K562 (cell line): ENCODE data around the gene CCR9. TPM values are rescaled to one million over a fixed set of nuclear protein-coding genes. Genes with fewer than 3 reads are reported as not detected.

Experiments
- BCL6 ChIP-seq: fragments of 250-450 bp; sonication (Bioruptor Pico); IDR thresholded peaks from 2 replicates; pipeline ENCODE4 v1.4.0; 2020
- DNMT1 ChIP-seq: fragments of 450-650 bp; IDR thresholded peaks from 2 replicates; pipeline ENCODE4 v1.6.1; 2016; ENCODE audit warnings: antibody characterized with exemption, mild to moderate bottlenecking
- E2F3 ChIP-seq: fragments of 250-450 bp; sonication (Bioruptor Pico); IDR thresholded peaks from 2 replicates; pipeline ENCODE4 v1.4.0; 2020; ENCODE audit warnings: mild to moderate bottlenecking
- EGR1 ChIP-seq: fragments of 450-650 bp; conservative IDR thresholded peaks from 2 replicates; pipeline ENCODE4 v1.6.1; 2017; ENCODE audit warnings: mild to moderate bottlenecking
- ILK ChIP-seq: fragments of 450-650 bp; IDR thresholded peaks from 2 replicates; pipeline ENCODE4 v1.6.1; 2016; ENCODE audit warnings: missing genetic modification characterization, low read depth, mild to moderate bottlenecking, missing compliant biosample characterization, moderate library complexity, borderline replicate concordance
- LEF1 ChIP-seq: fragments of 450-650 bp; IDR thresholded peaks from 2 replicates; pipeline ENCODE4 v1.6.1; 2016; ENCODE audit warnings: mild to moderate bottlenecking
- MAFF ChIP-seq: IDR thresholded peaks from 2 replicates; pipeline ENCODE4 v1.6.1; 2012; ENCODE audit warnings: low read length, improper control_type of control experiment
- MECOM ChIP-seq: fragments of 250-450 bp; sonication (Bioruptor Pico); IDR thresholded peaks from 2 replicates; pipeline ENCODE4 v1.8.0; 2022; ENCODE audit warnings: inconsistent platforms
- MTA1 ChIP-seq: fragments of 450-650 bp; IDR thresholded peaks from 2 replicates; pipeline ENCODE4 v1.6.1; 2017; ENCODE audit warnings: borderline replicate concordance
- NFATC3 ChIP-seq: fragments of 450-650 bp; IDR thresholded peaks from 2 replicates; pipeline ENCODE4 v1.6.1; 2017; ENCODE audit warnings: mild to moderate bottlenecking
- PHTF2 ChIP-seq: fragments of 250-450 bp; sonication (Bioruptor Pico); IDR thresholded peaks from 2 replicates; pipeline ENCODE4 v1.5.0; 2021; ENCODE audit warnings: mild to moderate bottlenecking
- POLR2H ChIP-seq: IDR thresholded peaks from 2 replicates; pipeline ENCODE4 v1.6.1; 2016; ENCODE audit warnings: missing genetic modification characterization, low read depth, mild to moderate bottlenecking, control low read depth, missing compliant biosample characterization, moderate library complexity
- RHOXF2B ChIP-seq: fragments of 250-450 bp; sonication (Bioruptor Pico); conservative IDR thresholded peaks from 2 replicates; pipeline ENCODE4 v1.5.1; 2021
- SREBF2 ChIP-seq: sonication (generic); formaldehyde crosslinking; IDR thresholded peaks from 2 replicates; pipeline ENCODE4 v1.4.0; 2020; ENCODE audit warnings: mild to moderate bottlenecking, missing genetic modification reagents
- STAT5B ChIP-seq: fragments of 250-450 bp; sonication (Bioruptor Pico); IDR thresholded peaks from 2 replicates; pipeline ENCODE4 v1.8.0; 2021; ENCODE audit warnings: mild to moderate bottlenecking, inconsistent platforms
- TAF15 ChIP-seq: fragments of 200-400 bp; formaldehyde crosslinking; IDR thresholded peaks from 2 replicates; pipeline ENCODE4 v1.6.1; 2017; ENCODE audit warnings: mild to moderate bottlenecking, low read depth, low read length, moderate library complexity
- ZHX1 ChIP-seq: fragments of 150-350 bp; conservative IDR thresholded peaks from 2 replicates; pipeline ENCODE4 v1.6.1; 2014; ENCODE audit warnings: low read length
- ZNF551 ChIP-seq: fragments of 250-450 bp; sonication (Bioruptor Pico); IDR thresholded peaks from 2 replicates; pipeline ENCODE4 v1.5.0; 2021; ENCODE audit warnings: mild to moderate bottlenecking, moderate library complexity
- ZNF57 ChIP-seq: fragments of 450-650 bp; formaldehyde crosslinking; IDR thresholded peaks from 2 replicates; pipeline ENCODE4 v1.4.0; 2020; ENCODE audit warnings: mild to moderate bottlenecking, moderate library complexity
- polyA plus RNA-seq, 8 experiments: library from polyadenylated mRNA; depleted of rRNA in 4 of 8; stranded (reverse) in 5 of 8; unstranded in 3 of 8; fragments of >200 nt; fragmentation: Nextera tagmentation in 2 of 8; fragmentation: Illumina TruSeq in 1 of 8; extraction: Ambion mirVana in 2 of 8; extraction: Trizol in 1 of 8; gene quantifications; 2 replicates each; pipeline versions ENCODE4 v1.2.1 to v1.2.3, GENCODE V29; 2011 to 2014; ENCODE audit warnings: inconsistent platforms in 1 of 8, missing spikeins in 1 of 8
- total RNA-seq, 7 experiments: library from RNA; depleted of rRNA in 6 of 7; stranded (reverse); fragments of >200 nt in 6 of 7; fragmentation: Illumina TruSeq in 2 of 7; extraction: Trizol in 2 of 7; gene quantifications; 2 replicates each; pipeline versions ENCODE4 v1.2.1 to v1.2.3, GENCODE V29; 2011 to 2021; ENCODE audit warnings: low replicate concordance in 1 of 7
- TF ChIP-seq, protein P1 (sequence below): sonication (generic); formaldehyde crosslinking; IDR thresholded peaks from 2 replicates; pipeline ENCODE4 v1.8.0; 2022; ENCODE audit warnings: mild to moderate bottlenecking, missing genetic modification reagents
- TF ChIP-seq, protein P2 (sequence below): fragments of 250-450 bp; sonication (Bioruptor Pico); IDR thresholded peaks from 2 replicates; pipeline ENCODE4 v1.9.0; 2021; ENCODE audit warnings: mild to moderate bottlenecking, inconsistent platforms

The CCR9 gene
- total and polyA plus RNA-seq, 9 of the 15 experiments (the other 6 are each of a cell fraction or from before 2014, with no cell fraction given): not detected

- TF ChIP-seq RHOXF2B (CRISPR knock-in tag) (no peak), SREBF2 (CRISPR knock-in tag) (no peak), POLR2H (no peak), MECOM (CRISPR knock-in tag) (peak; percentile 89; the same call in 1 of the 2 replicates), PHTF2 (CRISPR knock-in tag) (no peak), ILK (no peak), LEF1 (no peak), MAFF (no peak), E2F3 (CRISPR knock-in tag) (no peak), ZNF551 (no peak), ZNF57 (CRISPR knock-in tag) (no peak), EGR1 (peak; percentile 83), STAT5B (no peak), MTA1 (peak; percentile 75; the same call in 1 of the 2 replicates), DNMT1 (no peak), BCL6 (CRISPR knock-in tag) (no peak), NFATC3 (no peak), ZHX1 (no peak), TAF15 (no peak)
- TF ChIP-seq, protein P1, sequence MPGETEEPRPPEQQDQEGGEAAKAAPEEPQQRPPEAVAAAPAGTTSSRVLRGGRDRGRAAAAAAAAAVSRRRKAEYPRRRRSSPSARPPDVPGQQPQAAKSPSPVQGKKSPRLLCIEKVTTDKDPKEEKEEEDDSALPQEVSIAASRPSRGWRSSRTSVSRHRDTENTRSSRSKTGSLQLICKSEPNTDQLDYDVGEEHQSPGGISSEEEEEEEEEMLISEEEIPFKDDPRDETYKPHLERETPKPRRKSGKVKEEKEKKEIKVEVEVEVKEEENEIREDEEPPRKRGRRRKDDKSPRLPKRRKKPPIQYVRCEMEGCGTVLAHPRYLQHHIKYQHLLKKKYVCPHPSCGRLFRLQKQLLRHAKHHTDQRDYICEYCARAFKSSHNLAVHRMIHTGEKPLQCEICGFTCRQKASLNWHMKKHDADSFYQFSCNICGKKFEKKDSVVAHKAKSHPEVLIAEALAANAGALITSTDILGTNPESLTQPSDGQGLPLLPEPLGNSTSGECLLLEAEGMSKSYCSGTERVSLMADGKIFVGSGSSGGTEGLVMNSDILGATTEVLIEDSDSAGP (CRISPR knock-in tag): no peak
- TF ChIP-seq, protein P2, sequence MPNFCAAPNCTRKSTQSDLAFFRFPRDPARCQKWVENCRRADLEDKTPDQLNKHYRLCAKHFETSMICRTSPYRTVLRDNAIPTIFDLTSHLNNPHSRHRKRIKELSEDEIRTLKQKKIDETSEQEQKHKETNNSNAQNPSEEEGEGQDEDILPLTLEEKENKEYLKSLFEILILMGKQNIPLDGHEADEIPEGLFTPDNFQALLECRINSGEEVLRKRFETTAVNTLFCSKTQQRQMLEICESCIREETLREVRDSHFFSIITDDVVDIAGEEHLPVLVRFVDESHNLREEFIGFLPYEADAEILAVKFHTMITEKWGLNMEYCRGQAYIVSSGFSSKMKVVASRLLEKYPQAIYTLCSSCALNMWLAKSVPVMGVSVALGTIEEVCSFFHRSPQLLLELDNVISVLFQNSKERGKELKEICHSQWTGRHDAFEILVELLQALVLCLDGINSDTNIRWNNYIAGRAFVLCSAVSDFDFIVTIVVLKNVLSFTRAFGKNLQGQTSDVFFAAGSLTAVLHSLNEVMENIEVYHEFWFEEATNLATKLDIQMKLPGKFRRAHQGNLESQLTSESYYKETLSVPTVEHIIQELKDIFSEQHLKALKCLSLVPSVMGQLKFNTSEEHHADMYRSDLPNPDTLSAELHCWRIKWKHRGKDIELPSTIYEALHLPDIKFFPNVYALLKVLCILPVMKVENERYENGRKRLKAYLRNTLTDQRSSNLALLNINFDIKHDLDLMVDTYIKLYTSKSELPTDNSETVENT (CRISPR knock-in tag): no peak
These were observed 5.0 kb upstream of the CCR9 start (continued) for GRCh38 chr3:45881078-45882022.
